SK-N-DZ (cell line): ENCODE data around the gene RABL3.
"Not testable (repeated sequence)": the region's sequence is repeated elsewhere in the genome, so short reads cannot be mapped to it uniquely, and the experiment has no call there.

Source experiments
- DNase-seq: peaks from one replicate; pipeline ENCODE4 v3.0.0-alpha.2; 2015; ENCODE audit warnings: low spot score

The RABL3 gene

GRCh38 chr3:120745466-120745865 lies 3.1 kb upstream of the RABL3 start:
- DNase-seq: no peak

GRCh38 chr3:120743556-120744195 lies 1.4 kb upstream of the RABL3 start:
- no peak for DNase-seq

GRCh38 chr3:120742849-120743365 lies 591 bp upstream of the RABL3 start:
- no peak for DNase-seq

- no peak for DNase-seq
Measured at GRCh38 chr3:120741837-120742197, 499 bp downstream of the RABL3 start.

GRCh38 chr3:120741320-120741719 lies 996 bp downstream of the RABL3 start:
- DNase-seq: no peak

- DNase-seq: not testable (repeated sequence)
Measured at GRCh38 chr3:120738006-120738405, 4.3 kb downstream of the RABL3 start.

- no peak for DNase-seq
Measured at GRCh38 chr3:120730576-120731542, 11.5 kb downstream of the RABL3 start.

GRCh38 chr3:120726791-120727190 lies 15.5 kb downstream of the RABL3 start:
- DNase-seq: no peak

GRCh38 chr3:120719167-120719834 lies 23.0 kb downstream of the RABL3 start:
- not testable (repeated sequence) for DNase-seq

- DNase-seq: no peak
Measured at GRCh38 chr3:120713262-120713661, 29.1 kb downstream of the RABL3 start.

- DNase-seq: no peak
Measured at GRCh38 chr3:120710369-120710768, 31.9 kb downstream of the RABL3 start.

- DNase-seq: no peak
Measured at GRCh38 chr3:120708408-120708807, 33.9 kb downstream of the RABL3 start.

GRCh38 chr3:120706950-120707349 lies 35.4 kb downstream of the RABL3 start:
- DNase-seq: no peak

GRCh38 chr3:120705884-120706582 lies 36.3 kb downstream of the RABL3 start:
- no peak for DNase-seq

GRCh38 chr3:120699333-120699732 lies 43.0 kb downstream of the RABL3 start:
- DNase-seq: no peak

GRCh38 chr3:120693439-120694171 lies 48.7 kb downstream of the RABL3 start:
- DNase-seq: no peak

- no peak for DNase-seq
Measured at GRCh38 chr3:120689395-120689794, 52.9 kb downstream of the RABL3 start.

GRCh38 chr3:120688121-120688520 lies 54.2 kb downstream of the RABL3 start:
- DNase-seq: no peak

GRCh38 chr3:120685411-120685810 lies 56.9 kb downstream of the RABL3 start:
- DNase-seq: no peak

- DNase-seq: no peak
Measured at GRCh38 chr3:120684896-120685295, 57.4 kb downstream of the RABL3 start.
